Activated CD4-positive, alpha-beta T cell treated with anti-CD3 and anti-CD28 coated beads, Interleukin-2, amount 50 U/mL, for 24 hours (primary cell): ENCODE measurements around the gene HOXA7.

Source experiments
- DNase-seq, 2 donors: peaks; one replicate each; pipeline ENCODE4 v3.0.0-alpha.2; 2020; ENCODE audit warnings: low read depth in 1 of 2, low spot score in 1 of 2

The HOXA7 gene

DNA sequence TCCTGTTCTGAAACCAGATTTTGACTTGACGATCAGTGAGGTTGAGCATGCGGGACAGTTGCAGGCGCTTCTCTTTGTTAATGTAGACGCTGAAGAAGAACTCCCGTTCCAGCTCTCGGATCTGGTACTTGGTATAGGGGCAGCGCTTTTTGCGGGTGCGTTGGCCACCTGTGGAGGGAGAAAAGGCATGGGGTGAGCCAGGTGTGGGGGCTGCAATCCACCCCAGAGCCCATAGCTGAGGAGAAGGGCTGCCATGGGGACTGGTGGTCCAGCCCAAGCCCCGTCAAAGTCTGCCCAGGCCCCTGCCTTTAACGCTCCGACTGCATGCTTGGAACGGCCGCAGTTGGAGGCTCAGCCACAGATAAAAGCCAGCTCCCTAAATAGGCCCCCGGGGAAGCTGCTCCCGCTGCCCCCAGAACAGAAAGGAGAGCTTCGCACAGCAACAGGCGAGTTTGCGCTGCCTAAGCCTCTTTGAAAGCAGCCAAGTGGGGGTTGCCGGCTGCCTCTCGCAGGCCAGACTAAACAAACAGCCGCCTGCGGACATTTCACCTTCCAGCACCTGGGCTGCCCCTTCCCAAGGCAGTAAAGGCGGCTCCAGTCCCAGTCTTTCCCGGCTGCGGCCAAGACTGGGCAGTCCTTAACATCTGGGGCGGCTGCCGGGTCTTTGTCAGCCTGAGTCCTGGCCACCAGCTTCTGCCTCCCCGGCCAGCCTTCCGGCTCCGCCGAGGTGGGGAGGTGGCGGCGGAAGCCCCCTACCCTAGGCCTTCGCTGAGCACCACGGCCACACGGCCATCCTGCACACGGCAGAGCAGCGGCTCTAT is 26.6 kb upstream of the HOXA7 start:
- peak in 1 of 2 donors; percentile 0 for DNase-seq

DNA sequence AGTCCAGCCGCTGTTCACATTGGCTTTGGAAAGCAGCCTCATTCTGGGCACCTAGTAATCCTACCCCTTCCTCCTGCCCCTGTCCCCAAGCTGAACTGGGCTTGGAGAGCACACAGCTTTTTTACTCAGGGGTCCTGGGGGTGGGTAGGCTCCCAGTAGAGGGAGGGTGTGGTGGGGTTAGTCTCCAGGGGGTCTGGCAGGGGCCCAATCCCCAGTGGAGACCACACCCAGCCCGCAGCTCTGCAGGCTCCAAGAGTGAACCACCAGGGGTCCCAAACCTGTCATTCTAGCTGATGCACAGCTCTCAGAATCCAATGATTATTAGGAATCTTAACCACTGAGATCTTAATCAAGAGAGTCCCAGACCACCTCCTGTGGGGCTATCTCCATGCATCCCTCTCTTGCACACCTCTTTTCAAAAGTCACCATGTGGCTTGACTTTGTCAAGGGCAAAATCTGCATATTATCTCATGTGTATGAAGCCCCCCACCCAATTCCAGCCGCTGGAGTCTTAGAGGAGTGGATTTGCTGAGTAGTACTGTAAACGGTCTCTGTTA is 25.9 kb upstream of the HOXA7 start:
- DNase-seq: no peak

DNA sequence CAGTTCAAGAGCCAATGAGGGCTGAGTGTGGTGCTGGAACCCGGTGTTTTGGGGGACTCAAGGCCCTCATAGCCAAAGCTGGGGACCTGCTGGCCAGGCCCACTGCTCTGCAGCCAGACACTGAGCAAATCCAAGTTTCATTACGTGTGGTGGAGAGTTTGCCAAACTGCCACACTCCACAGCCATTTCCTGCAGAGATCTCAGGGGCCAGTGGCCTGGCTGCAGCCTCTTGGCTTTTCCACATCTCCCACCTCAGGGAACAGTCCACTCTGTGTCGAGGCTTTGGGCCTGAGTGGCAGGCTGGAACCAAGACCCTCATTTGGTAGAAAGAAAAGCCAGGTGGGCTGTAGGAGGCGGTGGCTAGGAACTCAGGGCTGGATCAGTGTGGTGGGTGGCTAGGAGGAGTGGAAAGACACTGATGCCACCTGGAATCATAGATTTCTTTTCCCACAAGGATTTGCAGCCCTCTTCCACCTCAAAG is 25.4 kb upstream of the HOXA7 start:
- DNase-seq: peak in 1 of 2 donors; percentile 0

DNA sequence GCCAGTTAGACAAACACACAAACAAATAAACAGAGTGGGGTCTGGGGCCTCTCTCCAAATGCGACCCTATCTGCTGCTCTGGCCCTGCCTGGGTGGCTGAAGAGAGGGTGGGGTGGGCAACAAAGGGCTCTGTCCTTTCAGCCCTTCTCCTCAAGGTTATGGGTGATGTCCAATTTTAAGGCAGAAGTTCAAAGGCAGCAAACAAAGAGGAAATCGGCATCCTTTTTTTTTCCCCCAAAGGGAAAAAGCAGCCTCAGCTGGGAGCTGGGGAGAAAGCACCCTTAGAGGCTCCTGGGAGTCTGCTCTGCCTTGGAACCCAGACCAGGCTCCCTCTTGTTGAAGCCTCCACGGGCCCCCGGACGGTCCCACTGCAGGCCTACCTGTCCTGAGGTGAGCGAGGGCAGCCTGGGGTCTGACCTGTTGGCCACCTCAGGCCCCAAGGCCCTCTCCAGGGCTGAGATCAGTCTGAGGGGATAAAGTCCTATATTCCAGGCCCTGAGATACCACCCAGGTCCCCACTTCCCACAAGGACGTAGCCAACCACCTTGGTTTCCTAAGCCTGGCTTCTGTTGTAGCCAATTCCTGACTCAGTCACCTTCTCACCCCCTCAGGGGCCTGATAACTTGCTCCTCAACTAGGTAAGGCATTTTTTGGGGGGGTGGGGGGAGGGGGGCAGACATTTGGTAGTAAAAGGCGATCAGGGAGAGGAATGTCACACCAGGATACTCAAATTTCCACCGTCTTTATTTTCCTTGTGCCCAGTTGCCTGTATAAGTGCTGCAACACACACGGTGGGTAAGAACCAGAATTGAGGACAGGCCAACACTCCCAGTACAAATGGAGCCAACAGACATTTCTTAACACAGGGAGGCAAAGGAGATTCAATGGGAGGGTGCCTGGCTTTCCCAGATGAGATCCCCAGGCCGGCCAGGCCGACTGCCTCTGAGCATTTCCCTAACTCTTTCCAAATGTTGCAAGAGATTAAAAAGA is 24.3 kb upstream of the HOXA7 start:
- DNase-seq: no peak

DNA sequence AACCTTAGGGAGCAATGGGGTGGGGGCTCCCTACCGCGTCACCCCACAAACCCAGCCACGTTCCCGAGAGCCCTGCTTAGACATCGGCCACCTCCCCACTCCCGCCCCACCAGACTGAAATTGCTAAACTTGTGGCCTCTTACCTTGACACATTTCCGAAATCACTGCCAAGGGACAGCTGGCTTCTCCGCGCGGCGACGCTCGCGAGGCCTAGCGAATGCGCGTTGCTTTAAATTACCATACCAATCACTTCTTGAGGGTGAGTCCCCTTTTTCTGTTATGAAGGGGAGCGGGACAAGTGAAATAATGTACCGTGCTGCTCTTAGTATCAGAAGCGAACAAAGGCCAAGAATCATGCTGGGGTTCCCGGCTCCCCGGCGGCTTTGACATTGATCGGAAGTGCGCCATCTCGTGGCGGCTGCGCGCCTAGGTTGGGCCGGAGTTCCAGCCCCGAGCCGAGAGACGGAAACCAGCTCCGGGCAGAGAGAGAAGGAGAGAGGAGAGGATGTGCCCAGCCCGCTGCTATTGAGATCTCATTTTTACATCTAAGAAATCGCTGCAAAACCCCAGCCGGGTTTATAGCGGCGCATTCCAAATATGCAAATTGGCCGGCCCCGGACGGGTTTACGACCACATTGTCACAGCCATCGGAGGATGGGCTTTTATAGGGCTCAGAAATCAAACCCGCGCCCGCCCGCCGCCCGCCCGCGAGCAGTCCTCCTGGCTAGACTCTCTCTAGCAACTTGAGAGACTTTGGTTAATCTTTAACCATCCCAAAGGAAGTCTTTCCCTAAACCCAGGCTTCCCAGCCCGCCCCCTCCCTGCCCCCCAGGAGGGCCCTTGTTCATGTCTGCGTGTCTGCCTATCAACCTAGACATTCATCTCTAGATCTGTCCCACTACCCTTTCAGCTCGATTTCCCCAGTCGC is 23.3 kb upstream of the HOXA7 start:
- DNase-seq: peak in 1 of 2 donors; percentile 41

DNA sequence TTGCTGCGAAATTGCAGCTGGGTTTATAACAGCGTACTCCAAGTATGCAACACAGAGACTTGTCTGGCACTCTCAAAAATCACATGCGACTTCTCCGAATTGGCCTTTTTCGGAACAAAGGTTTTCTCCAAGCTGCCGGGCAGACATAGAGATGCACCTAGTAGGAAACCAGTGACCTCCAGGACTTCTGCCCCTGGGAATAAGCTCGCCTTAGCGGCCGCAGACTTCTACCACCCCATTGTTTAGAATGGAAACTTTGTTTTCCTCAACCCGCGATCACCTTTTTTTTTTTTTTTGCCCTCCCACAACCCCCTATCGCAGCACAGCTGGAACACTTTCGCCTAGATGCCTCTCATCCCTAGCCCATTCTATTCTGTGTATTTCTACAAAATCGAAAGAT is 22.6 kb upstream of the HOXA7 start:
- no peak for DNase-seq

DNA sequence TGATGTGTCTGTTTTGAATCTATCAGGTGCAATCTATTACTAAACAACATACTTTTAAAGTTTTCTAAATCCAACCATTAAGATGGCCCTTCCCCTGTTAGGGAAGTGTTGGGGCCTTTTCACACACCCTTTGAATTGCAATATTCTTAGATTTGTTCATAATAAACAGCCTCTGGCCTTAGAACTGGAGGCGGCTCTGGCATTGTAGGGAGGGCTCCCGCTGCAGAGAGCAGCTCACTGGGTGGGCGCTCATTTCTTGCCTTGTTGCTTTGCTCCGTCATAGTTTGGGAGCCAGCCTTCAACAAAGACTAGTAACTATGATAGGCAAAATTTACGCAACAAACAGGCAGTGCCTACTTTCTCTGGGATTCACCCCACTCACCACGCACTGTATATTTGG is 21.9 kb upstream of the HOXA7 start:
- no peak for DNase-seq

DNA sequence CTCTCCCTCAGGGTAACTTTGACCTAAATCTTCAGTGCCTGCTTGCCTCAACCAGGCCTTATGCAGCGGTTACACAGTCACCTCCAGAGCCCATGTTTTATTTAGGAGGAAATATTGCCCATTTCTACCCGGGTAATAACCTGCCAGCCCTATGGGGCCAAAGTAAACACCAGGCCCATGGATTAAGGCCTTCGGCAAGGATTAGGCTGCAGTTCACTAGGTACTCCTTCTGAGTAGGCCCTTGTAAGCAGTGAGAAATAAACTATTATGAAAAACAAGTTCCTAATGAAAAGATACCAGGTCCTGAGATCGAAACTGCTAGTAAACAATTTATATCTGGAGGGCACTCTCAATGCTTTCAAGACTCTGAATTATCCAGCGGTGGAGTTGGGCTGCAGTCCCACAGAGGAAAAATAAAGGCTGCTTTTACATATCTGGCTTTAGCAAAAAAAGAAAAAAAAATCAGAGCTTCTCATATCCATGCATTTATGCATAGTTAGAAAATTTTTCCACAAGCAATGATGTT is 21.4 kb upstream of the HOXA7 start:
- no peak for DNase-seq

DNA sequence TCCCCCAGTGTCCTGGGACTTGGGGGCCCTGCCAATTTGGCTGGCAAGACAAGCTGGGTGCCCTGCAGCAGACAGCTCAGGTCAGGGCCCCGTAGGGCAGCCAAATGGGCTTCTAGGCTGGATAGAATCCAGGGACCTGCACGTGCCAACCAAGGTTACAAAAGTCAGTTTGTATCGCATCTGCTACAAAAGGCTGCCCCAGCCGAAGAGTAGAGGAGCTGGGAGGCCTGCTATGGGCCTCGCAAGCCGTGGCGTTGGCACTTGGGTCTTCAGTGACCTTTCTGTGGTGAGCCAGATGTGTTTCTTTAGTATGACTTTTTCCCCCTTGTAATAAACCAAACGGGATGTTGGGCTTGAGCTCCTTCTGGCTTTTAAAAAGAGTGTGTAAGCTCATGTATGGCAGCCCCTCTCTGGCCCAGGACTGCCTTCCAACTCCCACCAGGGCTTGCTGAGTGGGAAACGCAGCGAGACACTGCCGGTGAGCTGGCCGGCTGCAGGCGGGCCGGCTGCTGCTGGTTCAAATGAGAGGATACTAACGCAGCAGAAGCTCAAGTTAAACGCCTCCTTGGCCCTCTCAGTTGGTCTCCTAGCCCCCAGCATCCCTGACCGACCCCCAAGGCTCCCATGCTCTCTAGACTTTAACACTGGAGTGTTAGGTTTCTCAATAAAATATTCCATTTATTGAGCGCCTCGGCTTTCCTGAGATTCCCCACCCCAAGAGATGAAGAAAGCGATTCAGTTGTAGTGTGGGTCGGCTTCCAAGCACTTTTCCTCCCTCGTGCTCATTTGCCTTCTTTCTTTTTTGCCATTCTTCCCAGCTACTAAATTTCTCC is 20.7 kb upstream of the HOXA7 start:
- no peak for DNase-seq

DNA sequence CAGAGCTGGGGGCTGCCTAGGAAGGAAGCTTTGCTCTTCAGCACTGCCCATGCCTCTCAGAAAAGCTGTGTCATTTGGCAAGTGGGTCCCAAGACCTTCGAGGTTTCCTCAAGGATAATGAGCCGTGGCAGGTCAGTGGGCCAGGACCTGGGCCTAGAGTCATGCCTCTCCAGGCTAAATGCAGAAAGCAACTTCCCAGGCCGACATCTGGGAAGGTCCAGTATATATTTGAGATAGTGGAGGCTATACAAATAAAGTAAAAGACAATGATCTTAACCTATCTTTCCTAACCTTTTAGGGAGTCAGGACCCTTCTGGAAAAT is 20.0 kb upstream of the HOXA7 start:
- no peak for DNase-seq

DNA sequence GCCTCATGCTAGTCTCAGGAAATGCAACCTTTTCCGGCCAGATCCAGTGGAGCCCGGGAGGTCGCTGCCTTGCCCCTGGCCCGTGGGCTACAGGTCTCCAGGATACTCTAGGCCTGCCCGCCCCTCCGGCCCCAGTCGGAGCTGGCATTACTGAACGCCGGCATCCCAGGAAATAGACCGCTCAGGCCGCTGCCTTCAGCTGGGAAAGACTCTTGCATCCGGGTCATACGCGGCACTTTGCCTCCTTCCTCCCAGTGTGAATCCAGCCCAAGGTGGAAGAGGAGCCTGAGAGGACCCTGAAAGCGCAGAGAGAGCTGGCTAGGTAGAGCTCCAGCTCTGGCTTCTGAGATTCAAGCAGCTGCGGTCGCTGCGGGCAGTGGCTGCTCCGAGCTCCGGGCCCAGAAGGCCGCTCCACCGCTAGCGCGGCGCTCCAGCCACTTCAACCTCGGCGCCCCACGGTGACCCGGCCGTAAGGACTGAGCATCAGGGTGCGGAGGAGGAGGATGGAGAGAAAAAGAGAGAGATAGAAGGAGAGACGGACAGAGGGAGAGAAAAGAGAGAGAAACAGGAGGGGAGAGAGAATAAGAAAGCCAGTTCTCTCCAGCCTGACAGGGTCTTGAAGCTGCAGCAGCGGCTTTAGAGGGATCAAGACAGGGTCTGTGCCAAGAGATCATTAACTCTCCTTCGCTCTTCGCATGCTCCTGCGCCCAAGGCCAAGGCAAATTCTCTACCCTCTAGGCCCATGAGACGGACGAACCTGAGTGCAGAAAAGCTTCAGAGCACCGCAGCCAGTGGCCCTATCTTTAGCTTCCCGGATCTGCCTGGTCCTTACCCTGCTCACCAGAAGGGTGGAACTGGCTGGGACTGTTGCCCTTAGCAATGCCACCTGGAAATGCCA is 19.4 kb upstream of the HOXA7 start:
- no peak for DNase-seq

DNA sequence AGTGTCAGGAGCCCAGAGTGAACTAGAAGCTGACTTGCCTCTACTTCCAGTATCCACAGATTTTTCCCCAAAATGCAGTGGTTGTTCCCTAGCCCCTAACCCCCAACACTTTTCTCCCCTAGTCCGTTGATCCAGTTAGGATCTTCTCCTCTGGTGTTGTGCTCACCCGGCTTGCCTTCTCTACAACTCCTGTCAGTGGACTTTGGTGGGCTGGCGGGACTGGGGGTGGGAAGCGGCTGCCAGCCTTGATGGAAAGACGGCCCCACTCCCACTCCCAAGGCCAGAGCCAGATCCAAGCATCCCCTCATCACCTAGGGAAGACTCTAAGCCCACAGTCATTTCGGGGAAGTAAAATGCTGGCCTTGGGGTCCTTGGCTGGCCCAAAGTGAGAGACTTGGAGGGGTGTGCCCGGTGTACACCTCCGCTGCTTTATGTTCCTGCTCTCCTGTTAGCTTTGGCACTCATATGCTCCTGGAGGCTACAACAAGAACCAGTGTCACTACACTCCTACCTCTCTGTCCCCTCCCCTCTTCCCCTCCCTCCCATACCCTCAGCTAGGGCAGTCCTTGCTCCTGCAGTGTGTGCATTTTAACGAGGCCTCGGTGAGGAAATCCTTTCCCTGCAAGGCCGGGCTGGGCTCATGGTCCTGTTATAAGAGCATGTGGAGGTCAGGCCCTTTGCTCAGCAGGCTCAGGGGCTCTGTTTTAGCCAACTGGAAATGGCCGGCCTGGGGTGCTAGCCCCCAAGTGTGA is 18.6 kb upstream of the HOXA7 start:
- no peak for DNase-seq

DNA sequence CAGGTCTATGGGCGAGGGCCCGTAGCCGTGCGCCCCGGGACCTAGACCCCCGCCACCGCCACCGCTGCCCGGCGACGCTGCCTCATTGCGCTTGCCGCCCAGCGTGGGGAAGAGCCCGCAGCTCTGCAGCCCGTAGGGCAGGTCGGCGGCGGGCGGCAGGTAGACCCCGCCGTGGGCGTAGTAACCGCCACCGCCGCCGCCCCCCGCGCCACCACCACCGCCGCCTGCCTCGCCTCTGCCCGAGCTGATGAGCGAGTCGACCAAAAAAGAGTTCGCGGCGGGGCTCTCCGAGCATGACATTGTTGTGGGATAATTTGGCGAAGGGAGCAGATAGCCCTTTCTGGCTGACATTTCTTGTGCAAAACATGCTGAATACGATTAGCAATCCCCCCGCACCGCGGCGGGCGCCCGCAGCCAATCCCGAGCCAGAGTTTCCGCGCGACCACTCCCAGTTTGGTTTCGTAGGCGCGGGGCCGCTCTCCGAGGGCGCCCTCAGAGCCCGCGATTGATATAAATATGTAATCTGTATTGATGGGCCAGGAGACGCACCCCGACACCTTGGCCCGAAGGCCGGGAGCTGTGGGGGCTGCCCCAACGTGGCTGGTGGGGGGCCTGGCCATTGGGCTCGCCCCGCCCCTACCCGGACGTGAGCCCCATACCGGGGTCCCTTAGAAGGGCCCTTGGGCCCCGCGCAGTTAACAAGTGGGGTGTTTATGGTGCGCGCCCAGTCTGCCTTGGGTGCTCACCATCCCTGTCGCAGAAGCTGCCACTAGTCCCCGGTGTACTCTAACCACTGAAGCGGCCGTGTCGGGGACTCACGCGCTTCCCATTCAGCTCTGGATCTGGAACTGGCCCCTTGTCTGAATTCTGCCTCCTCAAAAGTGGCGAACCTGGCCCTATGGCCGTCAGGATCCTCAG is 17.7 kb upstream of the HOXA7 start, which contains the start of gene HOXA10:
Gene HOXA10, minus strand, starts transcription at position 365 of the 918 bp plus-strand sequence. Its CDS starts 14 bp downstream, at position 351.
- no peak for DNase-seq

DNA sequence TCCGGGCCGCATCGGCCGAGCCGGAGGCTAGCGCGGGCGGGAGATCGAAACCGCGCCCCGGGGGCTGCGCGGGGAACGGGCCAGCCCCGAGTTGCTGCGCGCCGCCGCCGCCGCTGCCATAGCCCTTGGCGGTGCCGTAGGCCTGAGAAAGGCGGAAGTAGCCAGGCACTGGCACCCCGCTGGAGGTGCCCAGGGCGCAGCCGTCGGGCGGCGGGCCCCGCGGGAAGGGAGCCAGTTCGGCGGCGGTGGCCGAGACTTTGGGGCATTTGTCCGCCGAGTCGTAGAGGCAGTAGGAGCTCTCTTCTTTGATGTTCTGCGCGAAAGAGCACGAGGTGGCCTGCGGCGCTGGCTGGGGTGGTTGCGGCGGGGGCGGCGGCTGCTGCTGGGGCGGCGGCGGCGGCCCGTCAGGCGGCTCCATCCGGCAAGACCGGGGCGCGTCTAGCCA is 17.1 kb upstream of the HOXA7 start:
- DNase-seq: no peak

DNA sequence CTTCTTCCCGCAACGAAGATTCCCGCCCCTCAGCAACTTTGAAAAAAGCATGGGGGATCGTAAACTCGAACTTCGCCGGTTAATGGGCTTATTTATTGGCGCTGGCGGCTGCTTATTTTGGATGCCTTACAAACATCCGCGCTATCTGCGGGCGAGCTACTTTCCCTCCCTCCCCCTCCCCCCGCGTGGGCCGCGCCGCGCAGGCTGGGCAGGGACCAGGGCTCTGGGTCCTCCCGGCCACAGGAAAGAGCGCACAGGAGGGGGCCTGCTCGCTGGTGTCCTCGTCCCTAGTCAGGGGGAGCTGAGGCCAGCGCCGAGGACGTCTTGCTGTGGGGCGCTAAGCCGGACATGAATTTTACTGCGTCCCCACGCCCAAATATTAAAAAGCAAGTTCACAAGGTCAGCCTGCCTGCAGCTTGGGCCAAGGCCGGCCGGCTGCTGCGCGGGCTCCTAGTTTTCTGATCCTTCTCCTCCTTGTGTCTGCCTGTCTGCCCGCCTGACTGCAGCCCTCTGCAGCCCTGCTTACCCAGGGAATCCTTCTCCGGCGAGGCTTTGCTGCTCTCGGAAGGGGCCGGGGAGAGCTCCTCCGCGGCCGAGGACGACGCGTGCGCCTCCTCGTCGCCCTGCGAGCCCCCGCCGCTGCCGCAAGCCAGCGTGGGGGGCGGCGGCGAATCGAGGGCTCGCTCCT is 16.5 kb upstream of the HOXA7 start:
- no peak for DNase-seq

DNA sequence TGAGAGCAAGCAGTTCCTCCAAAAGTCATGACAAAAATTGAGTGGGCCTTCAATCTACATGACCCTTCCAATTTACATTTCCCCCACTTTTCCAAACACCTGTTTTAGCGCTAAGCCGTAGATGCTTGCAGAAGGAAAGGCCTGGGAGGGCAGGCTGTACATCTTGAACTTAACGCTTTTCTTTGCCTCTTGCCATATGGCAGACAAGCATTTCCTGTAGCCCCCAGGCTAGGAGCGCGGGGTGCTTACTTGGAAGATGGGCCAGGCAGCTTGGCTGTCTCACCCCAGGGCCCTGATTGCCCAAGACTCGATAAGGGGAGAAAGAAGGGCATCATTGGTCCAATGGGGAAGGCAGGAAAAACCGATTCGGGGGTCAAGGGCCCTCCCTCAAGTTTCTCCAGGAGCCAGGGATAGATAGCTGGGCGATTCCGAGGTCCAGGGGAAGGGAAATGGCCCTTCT is 15.9 kb upstream of the HOXA7 start:
- no peak for DNase-seq
